ENCODE data around the gene CCDC91. TPM values are rescaled to one million over a fixed set of nuclear protein-coding genes. Genes with fewer than 3 reads are reported as not detected.

The CCDC91 gene
- total RNA-seq, 2 donors from 2014 or later = 21.4 to 27.4 TPM

DNA sequence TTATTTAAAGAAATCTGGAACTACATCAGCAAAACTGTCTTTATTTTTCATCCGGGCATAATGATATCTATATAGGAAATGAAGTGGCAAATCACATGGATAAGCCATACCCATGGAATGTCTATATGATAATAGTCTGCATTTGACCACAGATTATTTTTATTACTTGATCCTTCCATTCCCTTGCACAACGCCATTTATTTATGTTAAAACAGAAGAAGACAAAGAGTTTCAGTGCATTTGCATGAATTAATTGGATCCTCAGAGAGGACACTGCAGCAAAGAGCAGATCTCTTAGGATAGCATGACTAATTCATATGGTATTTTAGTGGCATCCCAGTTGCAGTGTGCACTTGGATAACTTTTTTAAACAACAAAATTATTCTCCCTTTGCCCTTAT lies 345.0 kb downstream of the CCDC91 start:
- H3K4me1 Mint-ChIP-seq = no peaks in the 10 kb centered on the region
- H3K36me3 Mint-ChIP-seq (ENCODE audit: low read depth) = peaks cover 7% of the 10 kb centered on the region
- no peaks in the 10 kb centered on the region for H3K9me3 Mint-ChIP-seq
- H3K27me3 Mint-ChIP-seq = no peaks in the 10 kb centered on the region
- no peak for ATAC-seq (replicated peaks)
- H3K4me3 Mint-ChIP-seq = no peak overlapping the region
- H3K27ac Mint-ChIP-seq = peak overlapping the region; percentile 80

- Mint-ChIP-seq H3K9me3 (no peaks in the 10 kb centered on the region), H3K27me3 (no peaks in the 10 kb centered on the region), H3K36me3 (ENCODE audit: low read depth) (peaks cover 7% of the 10 kb centered on the region), H3K4me3 (no peak overlapping the region), H3K27ac (peak overlapping the region; percentile 80), H3K4me1 (no peaks in the 10 kb centered on the region)
- peak; percentile 64 for ATAC-seq (replicated peaks)
These were observed 345.8 kb downstream of the CCDC91 start for GRCh38 chr12:28536088-28536487.

GRCh38 chr12:28537474-28537873 lies 347.2 kb downstream of the CCDC91 start:
- H3K4me3 Mint-ChIP-seq = no peak overlapping the region
- no peaks in the 10 kb centered on the region for H3K4me1 Mint-ChIP-seq
- peaks cover 7% of the 10 kb centered on the region for H3K36me3 Mint-ChIP-seq (ENCODE audit: low read depth)
- H3K27me3 Mint-ChIP-seq = no peaks in the 10 kb centered on the region
- no peak for ATAC-seq (replicated peaks)
- H3K27ac Mint-ChIP-seq = no peak overlapping the region
- no peaks in the 10 kb centered on the region for H3K9me3 Mint-ChIP-seq

- Mint-ChIP-seq H3K4me1 (peaks cover 10% of the 10 kb centered on the region), H3K4me3 (no peak overlapping the region), H3K9me3 (peaks cover 3% of the 10 kb centered on the region), H3K36me3 (ENCODE audit: low read depth) (peaks cover 7% of the 10 kb centered on the region), H3K27ac (no peak overlapping the region), H3K27me3 (no peaks in the 10 kb centered on the region)
- ATAC-seq (replicated peaks) = no peak
These were observed 349.6 kb downstream of the CCDC91 start for GRCh38 chr12:28539691-28540323.

DNA sequence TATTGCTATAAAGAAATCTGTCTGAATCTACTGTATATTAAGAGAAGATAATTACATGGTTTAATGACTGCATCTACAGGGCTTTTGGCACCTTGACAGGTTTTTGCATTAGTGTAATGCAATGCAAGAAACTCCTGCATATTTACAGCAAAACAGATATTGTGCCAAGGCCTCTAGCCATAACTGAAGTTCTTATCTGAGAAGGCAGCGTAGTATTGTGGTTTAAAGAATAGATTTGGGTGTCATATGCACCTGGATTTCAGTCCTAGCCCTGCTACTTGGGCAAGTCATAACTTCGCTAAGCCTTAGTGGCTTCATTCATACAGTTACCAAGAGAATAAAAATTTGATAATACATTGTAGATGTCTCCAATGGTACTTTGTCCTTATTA lies 350.1 kb downstream of the CCDC91 start:
- peaks cover 7% of the 10 kb centered on the region for H3K36me3 Mint-ChIP-seq (ENCODE audit: low read depth)
- H3K4me3 Mint-ChIP-seq = no peak overlapping the region
- H3K27me3 Mint-ChIP-seq = no peaks in the 10 kb centered on the region
- H3K27ac Mint-ChIP-seq = no peak overlapping the region
- ATAC-seq (replicated peaks) = no peak
- H3K9me3 Mint-ChIP-seq = peaks cover 3% of the 10 kb centered on the region
- peaks cover 10% of the 10 kb centered on the region for H3K4me1 Mint-ChIP-seq

- no peaks in the 10 kb centered on the region for H3K27me3 Mint-ChIP-seq
- H3K36me3 Mint-ChIP-seq (ENCODE audit: low read depth) = no peaks in the 10 kb centered on the region
- peak overlapping the region; percentile 61 for H3K27ac Mint-ChIP-seq
- H3K4me1 Mint-ChIP-seq = peaks cover 10% of the 10 kb centered on the region
- H3K4me3 Mint-ChIP-seq = peak overlapping the region; percentile 41
- H3K9me3 Mint-ChIP-seq = peaks cover 3% of the 10 kb centered on the region
- ATAC-seq (replicated peaks) = peak; percentile 29
These were observed 353.0 kb downstream of the CCDC91 start for GRCh38 chr12:28543021-28543890.

GRCh38 chr12:28550757-28551704 lies 360.8 kb downstream of the CCDC91 start:
- Mint-ChIP-seq H3K27ac (peak overlapping the region; percentile 66), H3K27me3 (no peaks in the 10 kb centered on the region), H3K36me3 (ENCODE audit: low read depth) (peaks cover 15% of the 10 kb centered on the region), H3K9me3 (no peaks in the 10 kb centered on the region), H3K4me1 (peaks cover 16% of the 10 kb centered on the region), H3K4me3 (no peak overlapping the region)
- ATAC-seq (replicated peaks) = peak; percentile 79

DNA sequence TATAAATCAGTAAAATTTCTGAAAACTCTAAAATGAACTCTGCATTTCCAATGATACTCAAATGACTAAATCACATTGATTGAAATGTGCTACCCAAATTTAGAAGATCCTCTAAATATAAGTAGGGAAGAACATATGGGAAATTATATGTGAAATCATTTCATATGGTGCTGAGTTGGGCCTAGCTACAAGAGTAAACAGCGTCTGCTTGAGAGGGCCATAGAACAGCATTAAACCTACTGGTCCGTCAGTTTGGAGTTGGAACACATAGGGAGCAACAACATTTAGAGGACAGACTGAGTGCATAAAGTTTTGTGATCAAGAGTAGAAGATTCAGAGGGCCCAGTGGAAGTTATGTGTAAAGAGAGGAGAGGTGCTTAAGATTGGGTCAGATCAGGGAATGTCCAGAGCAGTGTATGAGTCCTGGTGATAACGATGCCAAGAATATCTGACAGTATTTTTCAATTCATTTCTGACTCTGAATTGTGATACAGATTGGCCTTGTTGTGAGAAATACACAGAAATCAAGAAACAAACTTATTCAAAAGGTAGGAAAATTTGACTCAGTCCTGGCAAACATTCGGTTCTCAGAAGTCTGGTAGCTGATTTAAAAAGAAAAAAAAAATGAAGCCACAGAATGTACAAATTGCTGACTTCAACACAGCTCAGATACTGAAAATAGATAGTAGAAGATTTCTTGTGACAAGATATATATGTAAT lies 362.2 kb downstream of the CCDC91 start:
- peaks cover 16% of the 10 kb centered on the region for H3K4me1 Mint-ChIP-seq
- no peaks in the 10 kb centered on the region for H3K9me3 Mint-ChIP-seq
- peak overlapping the region; percentile 17 for H3K4me3 Mint-ChIP-seq
- ATAC-seq (replicated peaks) = peak; percentile 88
- H3K36me3 Mint-ChIP-seq (ENCODE audit: low read depth) = peaks cover 15% of the 10 kb centered on the region
- H3K27me3 Mint-ChIP-seq = no peaks in the 10 kb centered on the region
- H3K27ac Mint-ChIP-seq = peak overlapping the region; percentile 47

GRCh38 chr12:28555748-28556147 lies 365.5 kb downstream of the CCDC91 start:
- Mint-ChIP-seq H3K27ac (no peak overlapping the region), H3K4me1 (peaks cover 13% of the 10 kb centered on the region), H3K36me3 (ENCODE audit: low read depth) (peaks cover 2% of the 10 kb centered on the region), H3K9me3 (no peaks in the 10 kb centered on the region), H3K4me3 (no peak overlapping the region), H3K27me3 (no peaks in the 10 kb centered on the region)
- ATAC-seq (replicated peaks) = no peak

DNA sequence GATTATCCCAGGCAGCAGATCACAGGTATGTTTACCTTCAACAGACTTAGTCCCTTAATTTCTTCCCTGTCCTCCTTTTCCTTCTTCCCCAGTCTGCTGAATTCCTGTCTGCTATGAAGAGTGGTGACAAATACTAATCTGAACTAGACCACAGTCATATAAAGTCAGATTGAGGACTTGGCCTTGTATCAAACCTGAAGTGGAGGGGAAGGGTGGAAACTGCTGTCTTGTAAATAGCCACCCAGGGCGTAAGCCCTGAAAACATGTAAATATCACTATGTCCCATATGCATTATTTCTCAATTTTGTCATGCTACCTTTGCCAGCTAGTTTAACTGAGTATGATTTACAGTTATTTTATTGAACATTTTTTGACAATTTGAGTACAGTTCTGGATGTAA lies 368.0 kb downstream of the CCDC91 start:
- H3K36me3 Mint-ChIP-seq (ENCODE audit: low read depth) = no peaks in the 10 kb centered on the region
- ATAC-seq (replicated peaks) = no peak
- H3K27me3 Mint-ChIP-seq = no peaks in the 10 kb centered on the region
- H3K27ac Mint-ChIP-seq = no peak overlapping the region
- peaks cover 5% of the 10 kb centered on the region for H3K4me1 Mint-ChIP-seq
- no peaks in the 10 kb centered on the region for H3K9me3 Mint-ChIP-seq
- H3K4me3 Mint-ChIP-seq = no peak overlapping the region

- peaks cover 6% of the 10 kb centered on the region for H3K9me3 Mint-ChIP-seq
- ATAC-seq (replicated peaks) = no peak
- H3K27me3 Mint-ChIP-seq = no peaks in the 10 kb centered on the region
- no peaks in the 10 kb centered on the region for H3K4me1 Mint-ChIP-seq
- H3K36me3 Mint-ChIP-seq (ENCODE audit: low read depth) = no peaks in the 10 kb centered on the region
- H3K4me3 Mint-ChIP-seq = no peak overlapping the region
- no peak overlapping the region for H3K27ac Mint-ChIP-seq
These were observed 373.0 kb downstream of the CCDC91 start for GRCh38 chr12:28563286-28563685.

DNA sequence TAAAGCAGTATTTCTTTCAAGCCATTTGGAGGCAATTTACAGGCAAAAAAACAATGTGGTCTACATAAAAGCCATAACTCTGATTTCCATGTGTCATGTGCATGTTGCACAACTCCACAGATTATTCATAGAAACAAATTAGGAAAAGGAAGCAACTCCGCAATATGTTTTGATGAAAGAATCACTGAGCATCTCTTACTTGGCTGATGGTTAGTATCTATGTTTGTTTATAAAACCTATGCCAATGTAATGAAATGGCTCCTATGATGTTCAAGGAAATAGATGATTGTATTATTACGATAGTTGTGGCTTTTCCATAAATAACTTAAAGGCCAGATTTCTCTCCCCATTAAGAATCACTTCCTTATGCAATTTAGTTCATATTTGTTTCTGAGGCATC lies 373.7 kb downstream of the CCDC91 start:
- no peak for ATAC-seq (replicated peaks)
- H3K27ac Mint-ChIP-seq = no peak overlapping the region

DNA sequence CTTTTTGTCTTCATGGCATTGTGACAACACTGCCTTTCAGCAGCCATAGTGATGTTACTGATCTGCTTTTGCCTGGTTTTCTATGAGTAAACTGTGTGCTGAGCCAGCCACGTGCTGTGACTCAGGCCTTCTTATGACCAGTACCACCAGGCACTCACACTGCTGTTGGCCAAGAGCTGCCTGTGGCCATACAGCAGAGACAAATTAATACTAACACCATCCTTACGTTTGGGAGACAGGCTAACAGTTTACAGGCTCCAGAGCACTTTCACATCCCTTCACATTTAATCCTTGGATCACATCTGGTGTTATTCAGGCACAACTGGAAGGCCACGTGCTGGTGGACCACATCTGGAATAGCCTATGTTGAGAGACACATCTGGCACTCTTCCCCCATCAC lies 377.9 kb downstream of the CCDC91 start:
- H3K4me3 Mint-ChIP-seq = no peak overlapping the region
- H3K27ac Mint-ChIP-seq = no peak overlapping the region
- no peaks in the 10 kb centered on the region for H3K27me3 Mint-ChIP-seq
- peaks cover 6% of the 10 kb centered on the region for H3K9me3 Mint-ChIP-seq
- no peaks in the 10 kb centered on the region for H3K36me3 Mint-ChIP-seq (ENCODE audit: low read depth)
- ATAC-seq (replicated peaks) = peak; percentile 52
- no peaks in the 10 kb centered on the region for H3K4me1 Mint-ChIP-seq

More for the DNA sequence above, 373.7 kb downstream of the CCDC91 start:
- no peaks in the 10 kb centered on the region for H3K36me3 Mint-ChIP-seq (ENCODE audit: low read depth)
- H3K4me3 Mint-ChIP-seq = no peak overlapping the region
- H3K4me1 Mint-ChIP-seq = no peaks in the 10 kb centered on the region
- peaks cover 6% of the 10 kb centered on the region for H3K9me3 Mint-ChIP-seq
- no peaks in the 10 kb centered on the region for H3K27me3 Mint-ChIP-seq

DNA sequence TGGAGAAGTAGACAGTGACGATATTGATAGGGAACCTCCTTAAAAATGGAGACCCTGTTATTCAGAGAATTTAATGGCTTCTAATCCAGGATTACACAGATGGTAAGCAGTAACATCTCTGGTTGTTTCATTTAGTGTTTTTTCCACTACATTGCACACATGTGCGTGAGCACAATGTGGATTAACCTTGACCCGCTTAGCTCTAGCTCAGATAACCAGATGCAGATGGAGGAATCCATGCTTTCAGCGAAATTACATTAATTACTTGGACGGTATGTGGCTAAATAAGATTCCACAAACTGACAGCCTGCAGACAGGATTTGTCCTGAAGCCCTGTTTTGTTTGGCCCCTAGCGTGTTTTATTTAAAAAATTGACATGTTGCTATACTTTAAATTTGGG lies 378.4 kb downstream of the CCDC91 start:
- Mint-ChIP-seq H3K4me3 (no peak overlapping the region), H3K9me3 (peaks cover 3% of the 10 kb centered on the region), H3K36me3 (ENCODE audit: low read depth) (no peaks in the 10 kb centered on the region), H3K4me1 (no peaks in the 10 kb centered on the region), H3K27ac (no peak overlapping the region), H3K27me3 (no peaks in the 10 kb centered on the region)
- no peak for ATAC-seq (replicated peaks)
